Prostate gland (tissue), 2 donors: Measurements from ENCODE around the gene CCDC157.

ENCODE experiments used
- CTCF ChIP-seq, 4 experiments: fragments of 200-600 bp in 2 of 4; fragments of 450-650 bp in 2 of 4; sonication (generic) in 2 of 4; IDR thresholded peaks; 1 replicate in 3 of 4; 2 replicates in 1 of 4; pipeline ENCODE4 v1.5.1; 2016 to 2019; ENCODE audit warnings: antibody characterized with exemption in 4 of 4, mild to moderate bottlenecking in 2 of 4, moderate library complexity in 2 of 4
- POLR2AphosphoS5 ChIP-seq: sonication (generic); formaldehyde crosslinking; IDR thresholded peaks from one replicate; pipeline ENCODE4 v1.6.1; 2017; ENCODE audit warnings: antibody characterized with exemption

GRCh38 chr22:30317778-30318177 is 39.0 kb upstream of the CCDC157 start:
- no peak for TF ChIP-seq CTCF (IDR thresholded peaks at IDR 0.05)
- TF ChIP-seq POLR2AphosphoS5, result no peak
